Measurements from ENCODE around the gene PRDM15. TPM values are rescaled to one million over a fixed set of nuclear protein-coding genes. Genes with fewer than 3 reads are reported as not detected.

Gene PRDM15
- total and polyA plus RNA-seq, 4 donors: 1.2 to 5.7 (median 2.1) TPM

- Histone ChIP-seq H3K9ac (ENCODE audit: low read depth in 1 of 2, low read length in 2 of 2) (peak overlapping the region; percentile 47 to 82), H3K4me3 (ENCODE audit: low read depth in 1 of 3, low read length in 3 of 3) (peak overlapping the region; percentile 64 to 76 (median 65)), H3K4me1 (ENCODE audit: control insufficient read depth in 4 of 4, insufficient read depth in 4 of 4, low read length in 3 of 4) (peaks cover 10 to 36% (median 24%) of the 10 kb centered on the region in 4 donors), H3K36me3 (ENCODE audit: control insufficient read depth in 4 of 4, insufficient read depth in 3 of 4, low read depth in 1 of 4, low read length in 3 of 4) (no peaks in the 10 kb centered on the region), H3K9me3 (ENCODE audit: control insufficient read depth in 4 of 4, low read length in 3 of 4) (no peaks in the 10 kb centered on the region), H3K27ac (ENCODE audit: low read depth in 1 of 2, low read length in 2 of 2) (peak overlapping the region; percentile 85 to 92), H3K27me3 (ENCODE audit: control insufficient read depth in 4 of 4, insufficient read depth in 4 of 4, low read length in 3 of 4) (no peaks in the 10 kb centered on the region)
- DNase-seq (ENCODE audit: low spot score): peak; percentile 67
- TF ChIP-seq HNF4G (IDR thresholded peaks at IDR 0.05): peak; percentile 98
- peak; percentile 72 for TF ChIP-seq REST (IDR thresholded peaks at IDR 0.05)
- TF ChIP-seq MAX (IDR thresholded peaks at IDR 0.05): peak; percentile 76
- TF ChIP-seq ATF3 (IDR thresholded peaks at IDR 0.05): no peak
- peak in 1 of 2 donors; percentile 63 for TF ChIP-seq GABPA (IDR thresholded peaks at IDR 0.05 in 1 of 2, conservative IDR thresholded peaks at IDR 0.05 in 1 of 2)
- peak; percentile 62 to 87 for TF ChIP-seq RXRA (IDR thresholded peaks at IDR 0.05)
- TF ChIP-seq JUND (IDR thresholded peaks at IDR 0.05): peak; percentile 43 to 56
- TF ChIP-seq YY1 (IDR thresholded peaks at IDR 0.05): peak; percentile 69
- peak; percentile 97 for TF ChIP-seq SP1 (IDR thresholded peaks at IDR 0.05)
- no peak for TF ChIP-seq FOXA1 (IDR thresholded peaks at IDR 0.05)
- peak; percentile 86 for TF ChIP-seq TAF1 (conservative IDR thresholded peaks at IDR 0.05)
- TF ChIP-seq HNF4A (conservative IDR thresholded peaks at IDR 0.05): peak; percentile 97 to 98
- peak; percentile 31 for TF ChIP-seq CTCF (IDR thresholded peaks at IDR 0.05; ENCODE audit: low read depth, low read length, missing input control)
- peak; percentile 57 for TF ChIP-seq ZBTB33 (IDR thresholded peaks at IDR 0.05)
- peak; percentile 24 to 34 for TF ChIP-seq EGR1 (IDR thresholded peaks at IDR 0.05; ENCODE audit: low read depth in 2 of 2)
- TF ChIP-seq NR2F2 (IDR thresholded peaks at IDR 0.05): no peak
- TF ChIP-seq FOXA2 (IDR thresholded peaks at IDR 0.05): no peak
- TF ChIP-seq RAD21 (IDR thresholded peaks at IDR 0.05): peak; percentile 56 to 60
- WGBS: 2% methylated on average over 17 of the region's 17 CpGs
Observed at GRCh38 chr21:41768437-41769042, 110.6 kb downstream of the PRDM15 start.

Measured in liver (tissue), 9 donors.